Memory B cell (primary cell): ENCODE data around the gene NFATC2.
A peak's percentile ranks its signal among the peaks of the same experiment; 100 is the strongest.

Experiments
- ATAC-seq: fragments of 150-1000 bp; cut with Tn5 transposase; 2 replicates; pipeline ENCODE4 v1.10.0; 2021; ENCODE audit warnings: low read depth, mild to moderate bottlenecking, moderate library complexity
- DNase-seq, 2 donors: peaks; one replicate each; pipeline ENCODE4 v3.0.0; 2022; ENCODE audit warnings: low spot score in 2 of 2
- H3K27ac Mint-ChIP-seq: one replicate; pipeline ENCODE4 v1.8.0; 2022; ENCODE audit warnings: mild to moderate bottlenecking, moderate library complexity, mixed read lengths
- H3K27me3 Mint-ChIP-seq: one replicate; pipeline ENCODE4 v1.8.0; 2022; ENCODE audit warnings: mixed read lengths
- H3K36me3 Mint-ChIP-seq: one replicate; pipeline ENCODE4 v1.8.0; 2022; ENCODE audit warnings: mild to moderate bottlenecking, mixed read lengths
- H3K4me1 Mint-ChIP-seq: one replicate; pipeline ENCODE4 v1.8.0; 2022; ENCODE audit warnings: mixed read lengths
- H3K4me3 Mint-ChIP-seq: one replicate; pipeline ENCODE4 v1.8.0; 2022; ENCODE audit warnings: mild to moderate bottlenecking, moderate library complexity, mixed read lengths
- H3K9me3 Mint-ChIP-seq: one replicate; pipeline ENCODE4 v1.8.0; 2022; ENCODE audit warnings: mixed read lengths

The NFATC2 gene

GRCh38 chr20:51495921-51496545, 46.5 kb downstream of the NFATC2 start:
- peak overlapping the region; percentile 92 for H3K27ac Mint-ChIP-seq
- ATAC-seq (no peak), DNase-seq (no peak)
- peaks cover 45% of the 10 kb centered on the region for H3K4me1 Mint-ChIP-seq
- H3K36me3 Mint-ChIP-seq = peaks cover 19% of the 10 kb centered on the region
- peaks cover 2% of the 10 kb centered on the region for H3K9me3 Mint-ChIP-seq
- no peaks in the 10 kb centered on the region for H3K27me3 Mint-ChIP-seq
- no peak overlapping the region for H3K4me3 Mint-ChIP-seq

GRCh38 chr20:51495291-51495690, 47.2 kb downstream of the NFATC2 start:
- Mint-ChIP-seq H3K4me1 (peaks cover 42% of the 10 kb centered on the region), H3K27me3 (no peaks in the 10 kb centered on the region), H3K27ac (no peak overlapping the region), H3K36me3 (peaks cover 19% of the 10 kb centered on the region), H3K4me3 (no peak overlapping the region), H3K9me3 (peaks cover 2% of the 10 kb centered on the region)
- DNase-seq (no peak), ATAC-seq (no peak)

- Mint-ChIP-seq H3K9me3 (peaks cover 2% of the 10 kb centered on the region), H3K4me1 (peaks cover 41% of the 10 kb centered on the region), H3K27ac (peak overlapping the region; percentile 68), H3K4me3 (peak overlapping the region; percentile 47), H3K36me3 (peaks cover 19% of the 10 kb centered on the region), H3K27me3 (no peaks in the 10 kb centered on the region)
- DNase-seq = no peak
- peak; percentile 14 for ATAC-seq
Observed at GRCh38 chr20:51494241-51495110, 48.0 kb downstream of the NFATC2 start.

GRCh38 chr20:51493346-51493791, 49.1 kb downstream of the NFATC2 start:
- H3K27ac Mint-ChIP-seq = no peak overlapping the region
- peaks cover 33% of the 10 kb centered on the region for H3K4me1 Mint-ChIP-seq
- ATAC-seq = no peak
- DNase-seq = no peak
- no peak overlapping the region for H3K4me3 Mint-ChIP-seq
- no peaks in the 10 kb centered on the region for H3K27me3 Mint-ChIP-seq
- peaks cover 2% of the 10 kb centered on the region for H3K9me3 Mint-ChIP-seq
- H3K36me3 Mint-ChIP-seq = peaks cover 14% of the 10 kb centered on the region

GRCh38 chr20:51492167-51493092, 50.1 kb downstream of the NFATC2 start:
- DNase-seq = no peak
- no peak overlapping the region for H3K27ac Mint-ChIP-seq
- no peak for ATAC-seq
- no peaks in the 10 kb centered on the region for H3K9me3 Mint-ChIP-seq
- peaks cover 24% of the 10 kb centered on the region for H3K4me1 Mint-ChIP-seq
- no peaks in the 10 kb centered on the region for H3K27me3 Mint-ChIP-seq
- H3K4me3 Mint-ChIP-seq = no peak overlapping the region
- peaks cover 14% of the 10 kb centered on the region for H3K36me3 Mint-ChIP-seq

GRCh38 chr20:51491393-51491792, 51.1 kb downstream of the NFATC2 start:
- Mint-ChIP-seq H3K9me3 (no peaks in the 10 kb centered on the region), H3K4me1 (peaks cover 17% of the 10 kb centered on the region), H3K27ac (no peak overlapping the region), H3K27me3 (no peaks in the 10 kb centered on the region), H3K36me3 (peaks cover 19% of the 10 kb centered on the region), H3K4me3 (no peak overlapping the region)
- ATAC-seq (no peak), DNase-seq (no peak)

- Mint-ChIP-seq H3K27ac (no peak overlapping the region), H3K4me3 (no peak overlapping the region), H3K4me1 (peaks cover 14% of the 10 kb centered on the region), H3K27me3 (no peaks in the 10 kb centered on the region), H3K9me3 (no peaks in the 10 kb centered on the region), H3K36me3 (peaks cover 26% of the 10 kb centered on the region)
- no peak for DNase-seq
- no peak for ATAC-seq
Observed at GRCh38 chr20:51490635-51491034, 51.9 kb downstream of the NFATC2 start.

- peaks cover 14% of the 10 kb centered on the region for H3K4me1 Mint-ChIP-seq
- DNase-seq = no peak
- no peaks in the 10 kb centered on the region for H3K27me3 Mint-ChIP-seq
- H3K4me3 Mint-ChIP-seq = no peak overlapping the region
- H3K36me3 Mint-ChIP-seq = peaks cover 24% of the 10 kb centered on the region
- no peak for ATAC-seq
- no peaks in the 10 kb centered on the region for H3K9me3 Mint-ChIP-seq
- H3K27ac Mint-ChIP-seq = no peak overlapping the region
Observed at GRCh38 chr20:51489611-51490010, 52.9 kb downstream of the NFATC2 start.

- no peak overlapping the region for H3K4me3 Mint-ChIP-seq
- ATAC-seq (no peak), DNase-seq (no peak)
- no peaks in the 10 kb centered on the region for H3K27me3 Mint-ChIP-seq
- H3K9me3 Mint-ChIP-seq = no peaks in the 10 kb centered on the region
- H3K27ac Mint-ChIP-seq = no peak overlapping the region
- peaks cover 28% of the 10 kb centered on the region for H3K36me3 Mint-ChIP-seq
- H3K4me1 Mint-ChIP-seq = peaks cover 19% of the 10 kb centered on the region
Observed at GRCh38 chr20:51488331-51488730, 54.2 kb downstream of the NFATC2 start.

- H3K4me3 Mint-ChIP-seq = no peak overlapping the region
- no peak for ATAC-seq
- peaks cover 17% of the 10 kb centered on the region for H3K4me1 Mint-ChIP-seq
- DNase-seq = no peak
- H3K36me3 Mint-ChIP-seq = peaks cover 28% of the 10 kb centered on the region
- no peaks in the 10 kb centered on the region for H3K9me3 Mint-ChIP-seq
- H3K27me3 Mint-ChIP-seq = no peaks in the 10 kb centered on the region
- H3K27ac Mint-ChIP-seq = no peak overlapping the region
Observed at GRCh38 chr20:51487565-51488268, 54.8 kb downstream of the NFATC2 start.

GRCh38 chr20:51487076-51487475, 55.4 kb downstream of the NFATC2 start:
- Mint-ChIP-seq H3K36me3 (peaks cover 28% of the 10 kb centered on the region), H3K4me3 (no peak overlapping the region), H3K9me3 (no peaks in the 10 kb centered on the region), H3K27me3 (no peaks in the 10 kb centered on the region), H3K27ac (no peak overlapping the region), H3K4me1 (peaks cover 18% of the 10 kb centered on the region)
- no peak for DNase-seq
- ATAC-seq = no peak

GRCh38 chr20:51486197-51487005, 56.1 kb downstream of the NFATC2 start:
- ATAC-seq = no peak
- DNase-seq = no peak
- H3K4me3 Mint-ChIP-seq = no peak overlapping the region
- H3K27ac Mint-ChIP-seq = no peak overlapping the region
- H3K27me3 Mint-ChIP-seq = no peaks in the 10 kb centered on the region
- peaks cover 24% of the 10 kb centered on the region for H3K36me3 Mint-ChIP-seq
- no peaks in the 10 kb centered on the region for H3K9me3 Mint-ChIP-seq
- peaks cover 22% of the 10 kb centered on the region for H3K4me1 Mint-ChIP-seq

GRCh38 chr20:51484831-51485230, 57.7 kb downstream of the NFATC2 start:
- Mint-ChIP-seq H3K36me3 (peaks cover 24% of the 10 kb centered on the region), H3K9me3 (no peaks in the 10 kb centered on the region), H3K4me3 (no peak overlapping the region), H3K27ac (no peak overlapping the region), H3K27me3 (no peaks in the 10 kb centered on the region), H3K4me1 (peaks cover 35% of the 10 kb centered on the region)
- ATAC-seq (no peak), DNase-seq (no peak)
